Ovary (tissue), 9 donors: Measurements from ENCODE around the gene IFT25. TPM values are rescaled to one million over a fixed set of nuclear protein-coding genes. Genes with fewer than 3 reads are reported as not detected.

ENCODE experiments used
- DNase-seq, 5 donors: peaks; one replicate each; pipeline ENCODE4 v3.0.0-alpha.2; 2019 to 2020
- H3K27ac ChIP-seq, 2 donors: fragments of 200-600 bp; one replicate each; pipeline versions ENCODE4 v1.5.1 to v1.8.0; 2019 to 2022
- H3K27me3 ChIP-seq: fragments of 200-600 bp; one replicate; pipeline ENCODE4 v1.8.0; 2022
- H3K36me3 ChIP-seq: fragments of 200-600 bp; sonication (generic); one replicate; pipeline ENCODE4 v1.5.1; 2019
- H3K4me1 ChIP-seq: one replicate; pipeline ENCODE4 v1.8.1; 2013; ENCODE audit warnings: mild to moderate bottlenecking, moderate library complexity; ENCODE audit not compliant: insufficient read depth
- H3K4me3 ChIP-seq: fragments of 200-600 bp; sonication (generic); one replicate; pipeline ENCODE4 v1.5.1; 2017
- H3K9me3 ChIP-seq, 2 donors: fragments of 200-600 bp in 1 of 2; sonication (generic) in 1 of 2; one replicate each; pipeline versions ENCODE4 v1.5.1 to v1.8.1; 2013 to 2019; ENCODE audit warnings: mild to moderate bottlenecking in 1 of 2, moderate library complexity in 1 of 2
- CTCF ChIP-seq, 3 donors: fragments of 450-650 bp in 2 of 3; fragments of 200-600 bp in 1 of 3; IDR thresholded peaks; one replicate each; pipeline versions ENCODE4 v1.5.1 to v1.8.0; 2016 to 2022; ENCODE audit warnings: antibody characterized with exemption in 3 of 3, mild to moderate bottlenecking in 1 of 3
- EP300 ChIP-seq: sonication (generic); formaldehyde crosslinking; IDR thresholded peaks from one replicate; pipeline ENCODE4 v1.6.1; 2017; ENCODE audit warnings: antibody characterized with exemption
- POLR2A ChIP-seq: fragments of 450-650 bp; IDR thresholded peaks from one replicate; pipeline ENCODE4 v1.6.1; 2017; ENCODE audit warnings: antibody characterized with exemption, mild to moderate bottlenecking, moderate library complexity
- WGBS, 3 donors: extraction: QIAGEN DNeasy Blood & Tissue Kit in 1 of 3; methylation state at CpG; one replicate each; pipeline versions ENCODE4 v1.1.5 to v1.1.7; 2013 to 2017; 5-methylcytosine and 5-hydroxymethylcytosine counted together
- intact Hi-C, 4 donors: fragments of 100-400 bp; cut with DNase I; formaldehyde crosslinking; loops; one replicate each; pipeline versions ENCODE4 v1.11.0 to v1.15.1; 2022 to 2023
- polyA plus RNA-seq, 2 donors: library from polyadenylated mRNA; stranded (reverse); fragments of 200-250 nt in 1 of 2; fragments of 350-450 nt in 1 of 2; fragmentation: Illumina TruSeq in 1 of 2; extraction: RNeasy Lipid Tissue Mini Kit (QIAGEN cat#74804) in 1 of 2; gene quantifications; one replicate each; pipeline ENCODE4 v1.2.3, GENCODE V29; 2013 to 2014
- total RNA-seq, 7 donors: library from RNA; depleted of rRNA in 2 of 7; stranded (reverse); fragments of >200 nt in 2 of 7; fragmentation: NEBNext Ultra II Directional in 3 of 7; extraction: Animal tissue kit (Norgen Biotek cat#: 25700) in 3 of 7; gene quantifications; one replicate each; pipeline versions ENCODE4 v1.1.0 to v1.2.4, GENCODE V29; 2016 to 2023
- donor health status: DM: no; HTN: no; CAD: no; lungs with moderate emphysema.
- donor health status: DM: no; HTN: no; CAD: no.
- donor health status: Bipolar disorder and iron deficiency.
- donor health status: DM: yes; HTN: yes; CAD: no.
- donor health status: DM: no; HTN: no; CAD: no.
- donor health status: DM: yes; HTN: yes; CAD: no.

IFT25 gene
- total and polyA plus RNA-seq, 9 donors = 24.2 to 39.4 (median 28.5) TPM

DNA sequence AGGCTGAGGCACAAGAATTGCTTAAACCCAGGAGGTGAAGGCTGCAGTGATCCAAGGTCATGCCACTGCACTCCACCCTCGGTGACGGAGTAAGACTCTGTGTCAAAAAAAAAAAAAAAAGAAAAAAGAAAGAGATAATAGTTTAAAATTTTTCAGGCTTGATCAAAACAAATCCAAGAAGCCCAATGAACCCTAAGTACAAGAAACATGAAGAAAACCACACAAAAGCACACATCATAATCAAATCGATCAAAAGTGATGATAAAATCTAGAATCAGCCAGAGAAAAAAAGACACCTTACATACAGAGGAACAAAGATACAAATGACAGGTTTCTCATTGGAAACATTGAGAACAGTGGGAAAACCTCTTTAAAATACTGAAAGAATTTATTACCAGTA lies 41.0 kb upstream of the IFT25 start:
- WGBS, 3 donors = 93 to 100% (median 93%) methylated on average over 3 of the region's 3 CpGs
- no peak for TF ChIP-seq CTCF (IDR thresholded peaks at IDR 0.05)
- no peak for TF ChIP-seq EP300
- TF ChIP-seq POLR2A = no peak
- H3K4me1 ChIP-seq = peaks cover 2% of the 10 kb centered on the region
- H3K36me3 ChIP-seq = no peaks in the 10 kb centered on the region
- H3K27ac ChIP-seq = no peak overlapping the region
- H3K27me3 ChIP-seq = no peaks in the 10 kb centered on the region
- intact Hi-C loops = no loop called here
- DNase-seq = no peak
- no peak overlapping the region for H3K4me3 ChIP-seq
- H3K9me3 ChIP-seq = no peaks in the 10 kb centered on the region

DNA sequence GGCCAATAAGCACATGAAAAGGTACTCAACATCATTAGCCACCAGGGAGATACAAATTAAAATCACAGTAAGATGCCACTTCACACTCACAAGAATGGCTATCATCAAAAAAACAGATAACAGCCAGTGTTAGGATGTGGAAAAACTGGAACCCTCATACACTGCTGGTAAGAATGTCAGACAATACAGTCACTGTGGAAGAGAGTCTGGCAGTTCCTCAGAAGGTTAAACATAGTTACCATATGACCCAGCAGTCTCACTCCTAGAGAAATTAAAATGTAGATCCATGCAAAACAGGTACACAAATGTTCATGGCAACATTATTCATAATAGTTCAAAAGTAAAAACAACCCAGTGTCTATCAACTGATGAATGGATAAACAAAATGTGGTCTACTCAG lies 39.2 kb upstream of the IFT25 start:
- no peak overlapping the region for H3K4me3 ChIP-seq
- intact Hi-C loops = no loop called here

DNA sequence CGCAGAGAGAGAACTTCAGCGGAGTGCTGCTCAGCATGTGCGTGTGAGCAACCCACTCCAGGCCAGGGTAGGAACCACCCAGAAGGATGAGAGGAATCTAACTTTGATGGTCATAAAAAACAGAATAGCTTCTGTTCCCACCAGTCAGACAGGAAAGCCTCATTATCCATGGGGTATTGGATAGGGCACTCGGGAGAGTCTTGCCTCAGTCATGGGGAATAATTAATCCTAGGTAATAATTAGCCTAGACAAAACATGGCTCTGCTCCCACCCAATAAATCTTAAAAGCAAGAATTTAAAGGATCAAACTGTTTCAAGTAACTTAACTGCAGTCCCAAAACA lies 37.2 kb upstream of the IFT25 start:
- peaks cover 2% of the 10 kb centered on the region for H3K4me1 ChIP-seq
- no peak for DNase-seq
- peak overlapping the region in 1 of 2 donors; percentile 39 for H3K27ac ChIP-seq
- no peaks in the 10 kb centered on the region for H3K27me3 ChIP-seq
- H3K36me3 ChIP-seq = no peaks in the 10 kb centered on the region
- WGBS, 3 donors = 1 to 8% (median 3%) methylated on average over 4 of the region's 4 CpGs
- TF ChIP-seq CTCF (IDR thresholded peaks at IDR 0.05) (no peak), POLR2A (no peak), EP300 (no peak)
- H3K4me3 ChIP-seq = peak overlapping the region; percentile 35
- intact Hi-C loops = no loop called here
- no peaks in the 10 kb centered on the region for H3K9me3 ChIP-seq

More for the DNA sequence above, 39.2 kb upstream of the IFT25 start:
- H3K9me3 ChIP-seq = no peaks in the 10 kb centered on the region
- H3K4me1 ChIP-seq = peaks cover 2% of the 10 kb centered on the region
- no peaks in the 10 kb centered on the region for H3K36me3 ChIP-seq
- TF ChIP-seq CTCF (IDR thresholded peaks at IDR 0.05) (no peak), EP300 (no peak), POLR2A (no peak)
- no peak for DNase-seq
- H3K27ac ChIP-seq = no peak overlapping the region
- H3K27me3 ChIP-seq = no peaks in the 10 kb centered on the region

DNA sequence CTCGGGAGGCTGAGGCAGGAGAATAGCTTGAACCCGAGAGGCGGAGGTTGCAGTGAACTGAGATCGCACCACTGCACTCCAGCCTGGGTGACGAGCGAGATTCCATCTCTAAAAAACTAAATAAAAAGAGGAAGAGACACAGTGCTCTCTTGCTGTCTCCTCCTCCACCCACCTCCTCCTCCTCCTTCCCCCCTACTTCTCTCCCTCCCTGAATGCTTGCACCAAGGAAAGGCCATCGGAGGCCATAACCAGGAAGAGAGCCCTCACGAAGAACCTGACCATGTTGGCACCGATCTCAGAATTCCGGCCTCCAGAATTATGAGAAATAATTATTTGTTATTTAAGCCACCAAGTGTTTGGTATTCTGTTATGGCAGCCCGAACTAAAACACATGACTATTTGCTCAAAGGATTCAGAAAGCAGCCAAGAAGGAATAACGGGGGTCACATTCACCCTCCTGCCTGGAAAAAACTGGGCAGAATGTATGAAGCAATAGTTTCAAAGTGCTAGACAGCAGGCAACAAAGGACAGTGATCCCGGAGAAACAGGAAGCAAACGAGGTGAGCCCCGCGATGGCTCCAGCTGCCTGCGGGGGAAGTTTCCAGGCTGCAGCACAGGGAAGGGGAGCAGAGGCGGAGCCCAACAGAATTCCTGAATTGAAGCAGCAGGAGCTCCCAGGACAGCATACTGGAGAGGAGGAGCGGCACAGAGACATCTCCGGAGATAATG lies 36.7 kb upstream of the IFT25 start:
- H3K4me3 ChIP-seq = peak overlapping the region; percentile 35
- no peak for TF ChIP-seq CTCF (IDR thresholded peaks at IDR 0.05)
- no peak for TF ChIP-seq POLR2A
- TF ChIP-seq EP300 = no peak
- no peaks in the 10 kb centered on the region for H3K36me3 ChIP-seq
- peak overlapping the region in 1 of 2 donors; percentile 39 for H3K27ac ChIP-seq
- no peaks in the 10 kb centered on the region for H3K9me3 ChIP-seq
- H3K27me3 ChIP-seq = no peaks in the 10 kb centered on the region
- WGBS, 3 donors = 14 to 16% (median 14%) methylated on average over 20 of the region's 20 CpGs
- H3K4me1 ChIP-seq = peaks cover 2% of the 10 kb centered on the region
- intact Hi-C loops = no loop called here
- DNase-seq = peak; percentile 38 to 68 (median 47)
